Muscle layer of duodenum (tissue), 2 donors: ENCODE measurements around the gene STEAP1B.

Experiments
- H3K27ac ChIP-seq: one replicate; pipeline ENCODE4 v1.7.0; 2013; ENCODE audit warnings: mild to moderate bottlenecking, low read length
- H3K27me3 ChIP-seq: one replicate; pipeline ENCODE4 v1.7.0; 2013; ENCODE audit warnings: low read depth, mild to moderate bottlenecking, control low read depth, low read length
- H3K36me3 ChIP-seq, 2 donors: one replicate each; pipeline ENCODE4 v1.7.0; 2013; ENCODE audit warnings: low read length in 2 of 2, control low read depth in 1 of 2, mild to moderate bottlenecking in 1 of 2; ENCODE audit not compliant: insufficient read depth in 2 of 2, control insufficient read depth in 1 of 2
- H3K4me1 ChIP-seq, 2 donors: one replicate each; pipeline ENCODE4 v1.7.0; 2013; ENCODE audit warnings: low read length in 2 of 2, mild to moderate bottlenecking in 2 of 2, control low read depth in 1 of 2, moderate library complexity in 1 of 2; ENCODE audit not compliant: insufficient read depth in 2 of 2, control insufficient read depth in 1 of 2
- H3K4me3 ChIP-seq, 2 donors: one replicate each; pipeline ENCODE4 v1.7.0; 2013; ENCODE audit warnings: low read length in 2 of 2, low read depth in 1 of 2, mild to moderate bottlenecking in 1 of 2
- H3K9me3 ChIP-seq, 2 donors: one replicate each; pipeline ENCODE4 v1.7.0; 2013; ENCODE audit warnings: low read length in 2 of 2, control low read depth in 1 of 2, mild to moderate bottlenecking in 1 of 2; ENCODE audit not compliant: control insufficient read depth in 1 of 2
- donor health status: healthy.

Gene STEAP1B

GRCh38 chr7:22426463-22427094 is 73.4 kb downstream of the STEAP1B start:
- no peaks in the 10 kb centered on the region for H3K9me3 ChIP-seq
- no peak overlapping the region for H3K27ac ChIP-seq
- no peaks in the 10 kb centered on the region for H3K36me3 ChIP-seq
- H3K4me1 ChIP-seq: no peaks in the 10 kb centered on the region
- H3K4me3 ChIP-seq: no peak overlapping the region
- H3K27me3 ChIP-seq: no peaks in the 10 kb centered on the region

GRCh38 chr7:22425361-22425760 is 74.6 kb downstream of the STEAP1B start:
- no peaks in the 10 kb centered on the region for H3K9me3 ChIP-seq
- no peaks in the 10 kb centered on the region for H3K4me1 ChIP-seq
- H3K27me3 ChIP-seq: no peaks in the 10 kb centered on the region
- no peak overlapping the region for H3K4me3 ChIP-seq
- no peaks in the 10 kb centered on the region for H3K36me3 ChIP-seq
- no peak overlapping the region for H3K27ac ChIP-seq

- H3K27ac ChIP-seq: no peak overlapping the region
- no peaks in the 10 kb centered on the region for H3K9me3 ChIP-seq
- no peak overlapping the region for H3K4me3 ChIP-seq
- no peaks in the 10 kb centered on the region for H3K4me1 ChIP-seq
- no peaks in the 10 kb centered on the region for H3K27me3 ChIP-seq
- no peaks in the 10 kb centered on the region for H3K36me3 ChIP-seq
Observed at GRCh38 chr7:22422831-22423615, 77.0 kb downstream of the STEAP1B start.

- H3K27ac ChIP-seq: no peak overlapping the region
- no peaks in the 10 kb centered on the region for H3K9me3 ChIP-seq
- no peak overlapping the region for H3K4me3 ChIP-seq
- no peaks in the 10 kb centered on the region for H3K36me3 ChIP-seq
- H3K27me3 ChIP-seq: no peaks in the 10 kb centered on the region
- no peaks in the 10 kb centered on the region for H3K4me1 ChIP-seq
Observed at GRCh38 chr7:22420973-22421635, 78.9 kb downstream of the STEAP1B start.

- Histone ChIP-seq H3K36me3 (no peaks in the 10 kb centered on the region), H3K4me3 (no peak overlapping the region), H3K27me3 (no peaks in the 10 kb centered on the region), H3K4me1 (no peaks in the 10 kb centered on the region), H3K9me3 (no peaks in the 10 kb centered on the region), H3K27ac (no peak overlapping the region)
Observed at GRCh38 chr7:22420008-22420407, 80.0 kb downstream of the STEAP1B start.

- no peaks in the 10 kb centered on the region for H3K9me3 ChIP-seq
Observed at GRCh38 chr7:22419488-22419887, 80.5 kb downstream of the STEAP1B start.

GRCh38 chr7:22418251-22419046 is 81.5 kb downstream of the STEAP1B start:
- Histone ChIP-seq H3K9me3 (no peaks in the 10 kb centered on the region), H3K27me3 (no peaks in the 10 kb centered on the region), H3K27ac (no peak overlapping the region), H3K36me3 (no peaks in the 10 kb centered on the region), H3K4me3 (no peak overlapping the region), H3K4me1 (no peaks in the 10 kb centered on the region)

More at GRCh38 chr7:22419488-22419887, 80.5 kb downstream of the STEAP1B start:
- H3K4me3 ChIP-seq: no peak overlapping the region
- H3K4me1 ChIP-seq: no peaks in the 10 kb centered on the region
- no peaks in the 10 kb centered on the region for H3K36me3 ChIP-seq
- no peak overlapping the region for H3K27ac ChIP-seq
- H3K27me3 ChIP-seq: no peaks in the 10 kb centered on the region

GRCh38 chr7:22417841-22418240 is 82.1 kb downstream of the STEAP1B start:
- Histone ChIP-seq H3K27me3 (no peaks in the 10 kb centered on the region), H3K9me3 (no peaks in the 10 kb centered on the region), H3K27ac (no peak overlapping the region), H3K4me1 (no peaks in the 10 kb centered on the region), H3K4me3 (no peak overlapping the region), H3K36me3 (no peaks in the 10 kb centered on the region)

- Histone ChIP-seq H3K4me3 (no peak overlapping the region), H3K4me1 (no peaks in the 10 kb centered on the region), H3K36me3 (no peaks in the 10 kb centered on the region), H3K9me3 (no peaks in the 10 kb centered on the region), H3K27me3 (no peaks in the 10 kb centered on the region), H3K27ac (no peak overlapping the region)
Observed at GRCh38 chr7:22417349-22417748, 82.6 kb downstream of the STEAP1B start.

GRCh38 chr7:22414424-22414823 is 85.6 kb downstream of the STEAP1B start:
- H3K36me3 ChIP-seq: no peaks in the 10 kb centered on the region
- no peaks in the 10 kb centered on the region for H3K9me3 ChIP-seq
- H3K4me1 ChIP-seq: no peaks in the 10 kb centered on the region
- no peak overlapping the region for H3K27ac ChIP-seq
- no peaks in the 10 kb centered on the region for H3K27me3 ChIP-seq
- no peak overlapping the region for H3K4me3 ChIP-seq

- no peak overlapping the region for H3K27ac ChIP-seq
- no peaks in the 10 kb centered on the region for H3K4me1 ChIP-seq
- no peaks in the 10 kb centered on the region for H3K27me3 ChIP-seq
- no peaks in the 10 kb centered on the region for H3K36me3 ChIP-seq
- H3K9me3 ChIP-seq: no peaks in the 10 kb centered on the region
- H3K4me3 ChIP-seq: no peak overlapping the region
Observed at GRCh38 chr7:22413211-22413610, 86.8 kb downstream of the STEAP1B start.
